IMR-90 (cell line): ENCODE data around the gene TIMM9. TPM values are rescaled to one million over a fixed set of nuclear protein-coding genes. Genes with fewer than 3 reads are reported as not detected.

Experiments
- ATAC-seq: fragments of 200-7000 bp; cut with Tn5 transposase; 2 replicates; pipeline ENCODE4 v1.9.1; 2020; ENCODE audit warnings: low read depth, mild to moderate bottlenecking, moderate library complexity
- BruUV-seq: library from RNA; stranded (reverse); fragments of 400-500 nt; replicated peaks from 2 replicates; lab custom pipeline; 2021; lab: Mats Ljungman, UMichigan
- CTCF ChIA-PET: fragments of 300-600 bp; formaldehyde crosslinking; extraction: SDS; loops from one replicate; lab custom pipeline; 2021; ENCODE audit warnings: antibody characterized with exemption; lab: Yijun Ruan, JAX
- POLR2A ChIA-PET: fragments of 300-600 bp; sonication (Branson Sonifier 250); formaldehyde crosslinking; loops from one replicate; lab custom pipeline; 2022; ENCODE audit warnings: antibody characterized with exemption; ENCODE audit not compliant: unreplicated experiment; lab: Charles Lee
- DNase-seq: peaks from one replicate; pipeline ENCODE4 v3.0.0; 2013
- H2AFZ ChIP-seq: replicated peaks from 2 replicates; pipeline ENCODE3; 2013; ENCODE audit warnings: low read length, mild to moderate bottlenecking; ENCODE audit not compliant: poor library complexity
- H2AK5ac ChIP-seq: 2 replicates; pipeline ENCODE4 v1.6.1; 2013; ENCODE audit warnings: low read depth, low read length, inconsistent platforms
- H2AK9ac ChIP-seq: replicated peaks from 2 replicates; pipeline ENCODE3; 2013; ENCODE audit warnings: mild to moderate bottlenecking, low read depth, low read length, moderate library complexity; ENCODE audit not compliant: poor library complexity
- H2BK120ac ChIP-seq: 2 replicates; pipeline ENCODE4 v1.6.1; 2013; ENCODE audit warnings: low read depth, low read length, inconsistent platforms
- H2BK15ac ChIP-seq: 3 replicates; pipeline ENCODE4 v1.6.1; 2013; ENCODE audit warnings: low read depth, low read length, inconsistent platforms
- H2BK20ac ChIP-seq: 2 replicates; pipeline ENCODE4 v1.6.1; 2013; ENCODE audit warnings: low read depth, mild to moderate bottlenecking, inconsistent platforms, low read length, moderate library complexity
- H2BK5ac ChIP-seq: 2 replicates; pipeline ENCODE4 v1.6.1; 2013; ENCODE audit warnings: mild to moderate bottlenecking, low read depth, low read length, inconsistent platforms; ENCODE audit not compliant: poor library complexity, severe bottlenecking
- H3K14ac ChIP-seq: replicated peaks from 2 replicates; pipeline ENCODE4 v1.6.1; 2013; ENCODE audit warnings: low read depth, low read length, inconsistent platforms
- H3K18ac ChIP-seq: 2 replicates; pipeline ENCODE4 v1.6.1; 2013; ENCODE audit warnings: low read depth, low read length, control low read depth
- H3K23ac ChIP-seq: 2 replicates; pipeline ENCODE4 v1.6.1; 2013; ENCODE audit warnings: low read depth, low read length, inconsistent platforms
- H3K27ac ChIP-seq: 2 replicates; pipeline ENCODE4 v1.5.1; 2013; ENCODE audit warnings: mild to moderate bottlenecking, control low read depth, low read length; ENCODE audit not compliant: insufficient read depth
- H3K27me3 ChIP-seq: 2 replicates; pipeline ENCODE4 v1.6.1; 2013; ENCODE audit warnings: low read length; ENCODE audit not compliant: control insufficient read depth, insufficient read depth
- H3K36me3 ChIP-seq: 2 replicates; pipeline ENCODE4 v1.6.1; 2013; ENCODE audit warnings: low read length, mixed read lengths; ENCODE audit not compliant: control insufficient read depth, insufficient read depth
- H3K4ac ChIP-seq: 2 replicates; pipeline ENCODE4 v1.6.1; 2013; ENCODE audit warnings: low read depth, low read length, inconsistent platforms
- H3K4me1 ChIP-seq: 2 replicates; pipeline ENCODE4 v1.6.1; 2013; ENCODE audit warnings: low read length, mixed read lengths; ENCODE audit not compliant: control insufficient read depth, insufficient read depth
- H3K4me2 ChIP-seq: 2 replicates; pipeline ENCODE4 v1.6.1; 2013; ENCODE audit warnings: low read depth, mild to moderate bottlenecking, control low read depth, low read length, moderate library complexity
- H3K4me3 ChIP-seq: 2 replicates; pipeline ENCODE4 v1.5.1; 2013; ENCODE audit warnings: low read depth, mild to moderate bottlenecking, control low read depth, low read length, moderate library complexity; ENCODE audit not compliant: insufficient read depth
- H3K56ac ChIP-seq: 2 replicates; pipeline ENCODE4 v1.6.1; 2013; ENCODE audit warnings: low read length, inconsistent platforms; ENCODE audit not compliant: insufficient read depth; ENCODE audit errors: extremely low read depth
- H3K79me1 ChIP-seq, 2 experiments: 2 replicates each; pipeline ENCODE4 v1.6.1; 2013; ENCODE audit warnings: low read length in 2 of 2, inconsistent platforms in 1 of 2, low read depth in 1 of 2
- H3K9ac ChIP-seq: 2 replicates; pipeline ENCODE4 v1.6.1; 2013; ENCODE audit warnings: low read depth, low read length, control low read depth
- H3K9me1 ChIP-seq: 2 replicates; pipeline ENCODE4 v1.6.1; 2013; ENCODE audit warnings: low read length, inconsistent platforms; ENCODE audit not compliant: insufficient read depth
- H3K9me3 ChIP-seq: 2 replicates; pipeline ENCODE4 v1.6.1; 2013; ENCODE audit warnings: low read length; ENCODE audit not compliant: control insufficient read depth, insufficient read depth
- H4K20me1 ChIP-seq: 2 replicates; pipeline ENCODE4 v1.6.1; 2013; ENCODE audit warnings: low read length, inconsistent platforms; ENCODE audit not compliant: insufficient read depth
- H4K5ac ChIP-seq: 2 replicates; pipeline ENCODE4 v1.6.1; 2013; ENCODE audit warnings: mild to moderate bottlenecking, low read depth, low read length, control low read depth
- H4K8ac ChIP-seq, 2 experiments: 2 replicates each; pipeline ENCODE4 v1.6.1; 2013; ENCODE audit warnings: low read depth in 2 of 2, low read length in 2 of 2, control low read depth in 1 of 2, inconsistent platforms in 1 of 2
- H4K91ac ChIP-seq: 2 replicates; pipeline ENCODE4 v1.6.1; 2013; ENCODE audit warnings: low read depth, low read length, inconsistent platforms; ENCODE audit not compliant: insufficient read depth
- CEBPB ChIP-seq: IDR thresholded peaks from 2 replicates; pipeline ENCODE4 v1.6.1; 2012; ENCODE audit warnings: low read depth, low read length, improper control_type of control experiment
- FOS ChIP-seq: fragments of 150-350 bp; IDR thresholded peaks from 2 replicates; pipeline ENCODE4 v1.6.1; 2016; ENCODE audit warnings: low read depth, low read length
- MAFK ChIP-seq: IDR thresholded peaks from 2 replicates; pipeline ENCODE4 v1.6.1; 2012; ENCODE audit warnings: low read depth, low read length, improper control_type of control experiment
- POLR2A ChIP-seq: IDR thresholded peaks from 2 replicates; pipeline ENCODE4 v1.6.1; 2012; ENCODE audit warnings: mild to moderate bottlenecking, low read depth, low read length
- RAD21 ChIP-seq: IDR thresholded peaks from 2 replicates; pipeline ENCODE4 v1.6.1; 2012; ENCODE audit warnings: low read length, improper control_type of control experiment
- WGBS, 2 experiments: methylation state at CpG; one replicate each; pipeline versions ENCODE4 v1.1.5 to v1.1.7; 2013; ENCODE audit warnings: missing lambda C conversion rate in 2 of 2; ENCODE audit not compliant: insufficient read length in 1 of 2; ENCODE audit errors: extremely low coverage in 2 of 2; 5-methylcytosine and 5-hydroxymethylcytosine counted together
- dilution Hi-C: fragments of 300-500 bp; cut with HindIII; formaldehyde crosslinking; loops from one replicate; pipeline ENCODE4 v1.14.3; 2018; ENCODE audit warnings: low sequenced_read_pairs; ENCODE audit not compliant: unreplicated experiment
- in situ Hi-C: fragments of 300-500 bp; cut with MboI; formaldehyde crosslinking; loops from 3 replicates; pipeline ENCODE4 v1.14.3; 2019; ENCODE audit warnings: low sequenced_read_pairs, inconsistent platforms, mixed read lengths
- intact Hi-C: fragments of 100-400 bp; cut with micrococcal nuclease; formaldehyde crosslinking; loops from 2 replicates; pipeline ENCODE4 v1.10.0; 2022
- polyA plus RNA-seq, 3 experiments: library from polyadenylated mRNA; depleted of rRNA; stranded (reverse); fragments of >200 nt; gene quantifications; 2 replicates each; pipeline ENCODE4 v1.2.3, GENCODE V29; 2012; ENCODE audit warnings: low replicate concordance in 1 of 3
- total RNA-seq: library from RNA; depleted of rRNA; stranded (reverse); fragments of >200 nt; gene quantifications from 2 replicates; pipeline ENCODE4 v1.2.3, GENCODE V29; 2012

TIMM9 gene
- total and polyA plus RNA-seq, 2 of the 4 experiments (the other 2 are of a cell fraction) = 23.7 to 27.8 TPM

DNA sequence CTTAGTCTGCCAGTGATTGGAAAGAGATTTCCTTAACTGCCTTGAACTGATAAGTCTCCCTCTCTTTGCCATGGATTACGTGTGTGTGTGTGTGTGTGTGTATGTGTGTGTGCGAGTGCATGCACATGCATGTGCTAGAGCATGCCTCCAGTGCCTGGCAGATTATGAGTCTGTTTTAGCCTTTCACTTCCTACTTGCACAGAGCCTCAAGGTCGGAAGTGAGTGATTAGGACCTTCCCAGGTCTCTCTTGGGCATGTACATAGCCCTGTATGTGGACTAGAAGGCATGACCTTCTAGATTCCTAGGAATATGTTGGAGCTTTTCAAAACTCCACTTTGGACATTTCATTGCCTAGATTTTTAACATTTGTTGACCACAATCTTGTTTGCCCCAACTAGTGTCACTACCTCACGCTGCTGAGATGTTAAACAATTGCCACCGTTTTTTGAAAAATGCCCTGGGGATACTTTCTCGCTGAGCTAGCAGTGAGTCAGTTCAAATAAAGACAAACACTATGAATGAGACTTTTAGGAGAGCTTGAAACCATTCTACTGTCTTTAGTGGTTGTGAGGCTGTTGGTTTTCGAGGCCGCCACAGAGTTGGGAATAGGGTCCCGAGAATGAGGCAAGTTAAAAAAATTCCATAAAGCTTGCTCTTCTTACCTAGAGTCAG lies 28.4 kb upstream of the TIMM9 start:
- Histone ChIP-seq H3K4ac (no peak overlapping the region), H3K4me3 (no peak overlapping the region), H4K8ac (no peak overlapping the region), H3K79me1 (0 out of 4 replicates have a peak, but pooled peaks cover 0 to 5% of the 10 kb centered on the region in 2 experiments), H4K5ac (no peak overlapping the region), H3K4me2 (no peak overlapping the region), H4K91ac (no peak overlapping the region), H3K9ac (no peak overlapping the region), H2BK20ac (no peak overlapping the region), H3K9me3 (peaks cover 2% of the 10 kb centered on the region; the same call in 1 of the 2 replicates), H3K4me1 (no peaks in the 10 kb centered on the region), H3K36me3 (peaks cover 5% of the 10 kb centered on the region), H2AK9ac (no peak overlapping the region), H2BK15ac (no peak overlapping the region), H2AK5ac (no peak overlapping the region), H2BK120ac (no peak overlapping the region), H3K27ac (no peak overlapping the region), H3K9me1 (peaks cover 5% of the 10 kb centered on the region), H3K14ac (no peak overlapping the region), H3K18ac (no peak overlapping the region), H4K20me1 (no peaks in the 10 kb centered on the region), H2BK5ac (no peak overlapping the region), H3K56ac (no peak overlapping the region), H2AFZ (no peak overlapping the region), H3K23ac (0 out of 2 replicates have a peak overlapping the region, but pooled peaks have one; percentile 31), H3K27me3 (no peaks in the 10 kb centered on the region)
- DNase-seq (peak; percentile 24), ATAC-seq (peak; percentile 76)
- no TSS peak for BruUV-seq
- ChIA-PET POLR2A (no interaction called here), CTCF (interaction anchor here (0.6 kb wide), 1 partner anchor 346 kb away, joined by 3 read pairs; no protein-coding TSS in a partner anchor)
- TF ChIP-seq POLR2A = no peak
- no peak for TF ChIP-seq FOS
- no peak for TF ChIP-seq MAFK
- TF ChIP-seq RAD21 = no peak
- no peak for TF ChIP-seq CEBPB
- in situ Hi-C loops = no loop called here
- intact Hi-C loops = no loop called here
- no CpG with 5 or more reads among the region's 9 CpGs for WGBS, 2 experiments
- dilution Hi-C loops = no loop called here
